Testis (tissue), 2 donors: ENCODE results near the gene PRAMEF33.
"Not testable (repeated sequence)": the region's sequence is repeated elsewhere in the genome, so short reads cannot be mapped to it uniquely, and the experiment has no call there.

Experiments
- POLR2A ChIP-seq: fragments of 450-650 bp; IDR thresholded peaks from one replicate; pipeline ENCODE4 v1.6.1; 2017; ENCODE audit warnings: antibody characterized with exemption, mild to moderate bottlenecking, moderate library complexity
- TF ChIP-seq, protein P1 (sequence below), 3 experiments: fragments of 450-650 bp in 2 of 3; fragments of 200-600 bp in 1 of 3; sonication (generic) in 1 of 3; IDR thresholded peaks; one replicate each; pipeline ENCODE4 v1.5.1; 2016 to 2019; ENCODE audit warnings: antibody characterized with exemption in 3 of 3, mild to moderate bottlenecking in 2 of 3, moderate library complexity in 1 of 3

- TF ChIP-seq, protein P1, sequence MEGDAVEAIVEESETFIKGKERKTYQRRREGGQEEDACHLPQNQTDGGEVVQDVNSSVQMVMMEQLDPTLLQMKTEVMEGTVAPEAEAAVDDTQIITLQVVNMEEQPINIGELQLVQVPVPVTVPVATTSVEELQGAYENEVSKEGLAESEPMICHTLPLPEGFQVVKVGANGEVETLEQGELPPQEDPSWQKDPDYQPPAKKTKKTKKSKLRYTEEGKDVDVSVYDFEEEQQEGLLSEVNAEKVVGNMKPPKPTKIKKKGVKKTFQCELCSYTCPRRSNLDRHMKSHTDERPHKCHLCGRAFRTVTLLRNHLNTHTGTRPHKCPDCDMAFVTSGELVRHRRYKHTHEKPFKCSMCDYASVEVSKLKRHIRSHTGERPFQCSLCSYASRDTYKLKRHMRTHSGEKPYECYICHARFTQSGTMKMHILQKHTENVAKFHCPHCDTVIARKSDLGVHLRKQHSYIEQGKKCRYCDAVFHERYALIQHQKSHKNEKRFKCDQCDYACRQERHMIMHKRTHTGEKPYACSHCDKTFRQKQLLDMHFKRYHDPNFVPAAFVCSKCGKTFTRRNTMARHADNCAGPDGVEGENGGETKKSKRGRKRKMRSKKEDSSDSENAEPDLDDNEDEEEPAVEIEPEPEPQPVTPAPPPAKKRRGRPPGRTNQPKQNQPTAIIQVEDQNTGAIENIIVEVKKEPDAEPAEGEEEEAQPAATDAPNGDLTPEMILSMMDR (IDR thresholded peaks at IDR 0.05): not testable (repeated sequence)
- TF ChIP-seq POLR2A: not testable (repeated sequence)
Measured at GRCh38 chr1:13342496-13342895, 39.2 kb downstream of the PRAMEF33 start.
